Thoracic aorta (tissue), 2 donors: ENCODE measurements around the gene RNF166. TPM values are rescaled to one million over a fixed set of nuclear protein-coding genes. Genes with fewer than 3 reads are reported as not detected.

ENCODE experiments used
- ATAC-seq: fragments of 150-250 bp; one replicate; pipeline ENCODE4 v1.8.0; 2017; ENCODE audit warnings: low read depth; ENCODE audit not compliant: insufficient number of reproducible peaks, low FRiP score
- DNase-seq: peaks from one replicate; pipeline ENCODE4 v3.0.0-alpha.2; 2020; ENCODE audit warnings: low spot score
- H3K27ac ChIP-seq, 2 donors: fragments of 200-600 bp; sonication (generic); 1 replicate in 1 of 2; 2 replicates in 1 of 2; pipeline ENCODE4 v1.5.1; 2016; ENCODE audit warnings: mild to moderate bottlenecking in 2 of 2, moderate library complexity in 2 of 2
- H3K27me3 ChIP-seq: fragments of 200-600 bp; sonication (generic); replicated peaks from 2 replicates; pipeline ENCODE4 v1.6.0; 2016; ENCODE audit warnings: mild to moderate bottlenecking; ENCODE audit not compliant: insufficient read depth
- H3K36me3 ChIP-seq: fragments of 200-600 bp; sonication (generic); one replicate; pipeline ENCODE4 v1.5.1; 2016
- H3K4me1 ChIP-seq, 2 donors: fragments of 200-600 bp; sonication (generic); 1 replicate in 1 of 2; 2 replicates in 1 of 2; pipeline versions ENCODE4 v1.5.1 to v1.6.0; 2016; ENCODE audit warnings: low read depth in 2 of 2, mild to moderate bottlenecking in 1 of 2; ENCODE audit not compliant: control insufficient read depth in 1 of 2
- H3K4me3 ChIP-seq: fragments of 200-600 bp; sonication (generic); 2 replicates; pipeline ENCODE4 v1.5.1; 2016; ENCODE audit warnings: mild to moderate bottlenecking
- H3K9me3 ChIP-seq: fragments of 200-600 bp; sonication (generic); 2 replicates; pipeline ENCODE4 v1.5.1; 2016
- CTCF ChIP-seq: fragments of 200-600 bp; sonication (generic); IDR thresholded peaks from one replicate; pipeline ENCODE4 v1.5.1; 2019; ENCODE audit warnings: antibody characterized with exemption
- total RNA-seq, 2 donors: library from RNA; depleted of rRNA; stranded (reverse); fragments of >200 nt; gene quantifications; one replicate each; pipeline versions ENCODE4 v1.1.0 to v1.2.3, GENCODE V29; 2016

Gene RNF166
- total RNA-seq, 2 donors from 2014 or later: 20.7 to 36.6 TPM

- no peaks in the 10 kb centered on the region for H3K9me3 ChIP-seq
- no peaks in the 10 kb centered on the region for H3K36me3 ChIP-seq
- H3K4me3 ChIP-seq: no peak overlapping the region
- peaks cover 4 to 12% of the 10 kb centered on the region in 2 donors for H3K4me1 ChIP-seq
- no peaks in the 10 kb centered on the region for H3K27me3 ChIP-seq
- ATAC-seq (no peak), DNase-seq (no peak)
- no peak for TF ChIP-seq CTCF
- H3K27ac ChIP-seq: no peak overlapping the region
Measured at GRCh38 chr16:88688013-88688778, 18.0 kb downstream of the RNF166 start.

- Histone ChIP-seq H3K36me3 (no peaks in the 10 kb centered on the region), H3K9me3 (no peaks in the 10 kb centered on the region), H3K27me3 (no peaks in the 10 kb centered on the region), H3K27ac (no peak overlapping the region), H3K4me1 (peaks cover 4 to 12% of the 10 kb centered on the region in 2 donors), H3K4me3 (no peak overlapping the region)
- TF ChIP-seq CTCF: no peak
- DNase-seq: no peak
- no peak for ATAC-seq
Measured at GRCh38 chr16:88687676-88688012, 18.6 kb downstream of the RNF166 start.

GRCh38 chr16:88687254-88687576 lies 19.0 kb downstream of the RNF166 start:
- Histone ChIP-seq H3K9me3 (no peaks in the 10 kb centered on the region), H3K27ac (no peak overlapping the region), H3K4me1 (peaks cover 4 to 12% of the 10 kb centered on the region in 2 donors), H3K4me3 (no peak overlapping the region), H3K36me3 (no peaks in the 10 kb centered on the region), H3K27me3 (no peaks in the 10 kb centered on the region)
- DNase-seq: no peak
- TF ChIP-seq CTCF: no peak
- ATAC-seq: no peak

- Histone ChIP-seq H3K4me3 (peak within 1 kb of the TSS; percentile 66), H3K36me3 (no peaks in the 10 kb centered on the region), H3K4me1 (peaks cover 4 to 12% of the 10 kb centered on the region in 2 donors), H3K27me3 (no peaks in the 10 kb centered on the region), H3K27ac (no peak within 1 kb of the TSS), H3K9me3 (no peaks in the 10 kb centered on the region)
- ATAC-seq: no peak
- no peak for TF ChIP-seq CTCF
- no peak for DNase-seq
Measured at GRCh38 chr16:88686439-88687253, 19.6 kb downstream of the RNF166 start, which contains the start of gene SNAI3. Gene SNAI3 (minus strand): TSS chr16:88686507. CDS start chr16:88686406, 101 bp downstream.

GRCh38 chr16:88686062-88686438 lies 20.2 kb downstream of the RNF166 start:
- H3K4me3 ChIP-seq: peak overlapping the region; percentile 66
- no peaks in the 10 kb centered on the region for H3K27me3 ChIP-seq
- ATAC-seq (no peak), DNase-seq (no peak)
- peaks cover 4 to 12% of the 10 kb centered on the region in 2 donors for H3K4me1 ChIP-seq
- no peak for TF ChIP-seq CTCF
- no peaks in the 10 kb centered on the region for H3K36me3 ChIP-seq
- no peak overlapping the region for H3K27ac ChIP-seq
- H3K9me3 ChIP-seq: no peaks in the 10 kb centered on the region
